ENCODE results near the gene MIB1.

Gene MIB1

GRCh38 chr18:21889570-21889969 lies 149.0 kb downstream of the MIB1 start:
- no peak for DNase-seq (ENCODE audit: low read depth in 1 of 2, low spot score in 1 of 2)

DNA sequence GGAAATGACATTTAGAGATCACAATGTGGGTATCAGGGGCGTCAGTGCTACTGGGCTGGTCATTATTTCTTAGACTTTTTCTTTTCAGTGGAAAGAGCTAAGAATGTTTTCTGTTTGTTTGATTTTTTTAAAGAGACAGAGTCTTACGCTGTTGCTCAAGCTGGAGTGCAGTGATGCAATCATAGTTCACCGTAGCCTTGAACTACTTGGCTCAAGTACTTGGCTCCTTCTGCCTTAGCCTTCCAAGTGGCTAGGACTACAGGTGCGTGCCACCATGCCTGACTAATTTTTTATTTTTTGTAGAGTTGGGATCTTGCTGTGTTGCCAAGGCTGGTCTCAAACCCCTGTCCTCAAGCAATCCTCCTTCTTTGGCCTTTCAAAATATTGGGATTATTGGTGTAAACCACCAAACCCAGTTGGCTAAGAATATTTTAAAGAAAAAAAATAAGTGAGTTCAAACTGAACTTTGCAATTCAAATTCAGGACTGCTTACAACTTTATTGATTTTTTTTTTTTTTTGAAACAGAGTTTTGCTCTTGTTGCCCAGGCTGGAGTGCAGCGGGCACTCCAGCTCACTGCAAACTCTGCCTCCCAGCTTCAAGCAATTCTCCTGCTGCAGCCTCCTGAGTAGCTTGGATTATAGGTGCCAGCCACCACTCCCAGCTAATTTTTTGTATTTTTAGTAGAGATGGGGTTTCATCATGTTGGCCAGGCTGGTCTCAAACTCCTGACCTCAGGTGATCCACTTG lies 154.2 kb downstream of the MIB1 start:
- DNase-seq (ENCODE audit: low read depth in 1 of 2, low spot score in 1 of 2): no peak

DNA sequence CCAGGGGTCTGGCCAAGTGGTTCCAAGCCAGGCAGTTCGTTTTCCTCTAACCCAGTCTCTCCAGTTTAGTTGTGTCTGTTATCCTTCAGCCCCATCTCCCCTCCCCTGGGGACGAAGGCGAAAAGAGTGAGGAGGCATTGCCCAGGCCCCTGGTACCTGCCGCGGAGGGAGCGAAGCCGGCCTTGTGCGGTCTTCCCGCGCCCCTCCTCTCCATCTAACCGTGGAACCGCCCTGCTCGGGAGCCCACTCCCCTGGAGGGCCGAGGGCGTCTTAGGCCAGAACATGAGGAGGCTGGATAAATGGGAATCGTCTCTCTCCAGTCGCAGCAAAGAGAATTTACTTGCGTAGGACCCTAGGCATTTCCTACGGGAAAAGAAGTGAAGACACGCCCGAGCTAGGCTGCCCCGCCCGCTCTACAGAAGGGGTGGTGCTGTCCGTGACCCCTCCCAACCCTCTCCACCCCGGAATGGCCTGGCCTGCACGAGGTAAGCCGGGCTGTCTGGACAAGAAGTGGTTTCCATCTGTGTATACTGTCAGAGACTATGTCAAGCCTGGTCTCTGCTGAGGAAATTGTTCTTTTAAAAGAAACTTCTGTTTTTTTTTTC lies 156.2 kb downstream of the MIB1 start:
- DNase-seq (ENCODE audit: low read depth in 1 of 2, low spot score in 1 of 2): no peak

- DNase-seq (ENCODE audit: low read depth in 1 of 2, low spot score in 1 of 2): peak in 1 of 2 donors; percentile 2
Measured at GRCh38 chr18:21897811-21898210, 157.2 kb downstream of the MIB1 start.

GRCh38 chr18:21900605-21901352 lies 160.2 kb downstream of the MIB1 start:
- DNase-seq (ENCODE audit: low read depth in 1 of 2, low spot score in 1 of 2): no peak

- DNase-seq (ENCODE audit: low read depth in 1 of 2, low spot score in 1 of 2): no peak
Measured at GRCh38 chr18:21901423-21901945, 160.9 kb downstream of the MIB1 start.

DNA sequence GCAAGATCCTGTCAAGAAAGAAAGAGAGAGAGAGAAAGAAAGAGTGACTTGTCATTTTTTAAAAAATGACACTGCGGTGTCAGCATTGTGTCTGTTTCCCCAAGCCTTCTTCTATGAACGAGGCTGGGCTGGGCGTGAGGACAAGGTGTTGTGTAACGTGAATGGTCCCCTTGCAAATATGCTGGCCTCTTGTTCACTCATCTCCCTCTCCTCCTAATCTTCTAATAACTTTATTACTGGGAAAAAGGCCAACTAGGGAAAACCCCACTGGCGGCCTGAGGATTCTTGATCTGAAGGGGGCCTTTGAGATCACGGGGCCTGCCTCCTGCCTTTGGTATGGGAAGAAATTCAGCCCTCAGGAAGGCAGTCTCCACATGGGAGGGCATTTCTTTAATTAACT lies 163.1 kb downstream of the MIB1 start:
- no peak for DNase-seq (ENCODE audit: low read depth in 1 of 2, low spot score in 1 of 2)

DNA sequence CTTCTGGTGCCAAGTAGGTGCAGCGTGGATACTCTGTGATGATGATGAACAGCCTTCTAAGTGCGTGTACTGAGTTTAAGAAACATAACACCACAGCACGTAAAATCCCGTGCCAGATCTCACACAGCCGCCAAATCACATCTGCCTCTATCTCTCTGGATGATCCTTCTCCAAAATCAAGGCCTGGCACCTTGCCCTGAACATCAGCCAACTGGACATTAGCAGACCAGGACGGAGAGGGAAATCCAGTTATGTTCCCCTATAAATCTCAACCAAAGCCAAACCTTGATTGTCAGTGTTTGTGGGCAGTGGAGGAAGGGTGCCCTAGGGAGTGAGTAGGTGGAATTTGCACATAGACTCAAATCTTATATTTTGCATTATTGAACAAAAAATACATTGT lies 164.3 kb downstream of the MIB1 start:
- no peak for DNase-seq (ENCODE audit: low read depth in 1 of 2, low spot score in 1 of 2)

- DNase-seq (ENCODE audit: low read depth in 1 of 2, low spot score in 1 of 2): no peak
Measured at GRCh38 chr18:21907451-21907850, 166.9 kb downstream of the MIB1 start.

DNA sequence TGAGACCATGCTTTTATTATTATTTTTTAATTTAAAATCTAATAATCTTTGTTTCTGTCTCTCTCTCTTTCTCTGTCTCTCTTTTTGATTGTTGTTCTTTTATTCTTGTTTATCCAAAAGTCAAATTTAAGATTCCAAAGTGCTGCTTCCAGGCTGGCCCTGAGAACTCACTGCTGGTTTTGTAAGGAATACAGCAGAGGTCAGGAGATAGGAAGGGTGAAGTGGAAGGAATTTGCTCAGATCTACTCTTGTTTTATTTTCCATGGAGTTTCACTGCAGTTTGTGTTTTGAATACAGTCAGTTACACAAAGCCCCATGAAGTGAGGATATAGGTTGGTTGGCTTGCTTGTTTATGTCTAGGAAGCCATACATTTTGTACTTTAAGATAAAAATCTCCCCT lies 168.1 kb downstream of the MIB1 start:
- DNase-seq (ENCODE audit: low read depth in 1 of 2, low spot score in 1 of 2): no peak

DNA sequence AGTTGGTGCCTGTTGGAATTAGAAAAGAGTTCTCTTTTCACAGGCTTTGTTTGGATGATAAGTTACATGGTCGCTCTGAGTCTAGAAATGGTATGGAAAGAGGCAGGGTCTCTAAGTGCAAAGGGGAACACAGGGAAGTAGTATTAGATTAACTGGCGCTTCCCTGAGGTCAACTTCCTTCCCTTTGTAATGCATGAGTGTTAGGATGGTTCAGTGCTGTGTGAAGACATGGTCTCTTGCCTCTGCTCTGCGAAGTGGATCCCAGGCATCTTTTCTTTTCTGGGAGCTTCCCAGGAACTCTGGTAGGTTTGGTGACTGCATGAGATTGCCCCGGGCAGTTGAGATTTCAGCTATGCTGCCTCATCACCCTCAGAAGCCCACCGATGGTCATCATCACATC lies 170.3 kb downstream of the MIB1 start:
- DNase-seq (ENCODE audit: low read depth in 1 of 2, low spot score in 1 of 2): no peak

- DNase-seq (ENCODE audit: low read depth in 1 of 2, low spot score in 1 of 2): no peak
Measured at GRCh38 chr18:21911551-21911950, 171.0 kb downstream of the MIB1 start.

GRCh38 chr18:21912339-21913239 lies 172.0 kb downstream of the MIB1 start:
- no peak for DNase-seq (ENCODE audit: low read depth in 1 of 2, low spot score in 1 of 2)

- DNase-seq (ENCODE audit: low read depth in 1 of 2, low spot score in 1 of 2): no peak
Measured at GRCh38 chr18:21914739-21915319, 174.2 kb downstream of the MIB1 start.

GRCh38 chr18:21915546-21915945 lies 175.0 kb downstream of the MIB1 start:
- no peak for DNase-seq (ENCODE audit: low read depth in 1 of 2, low spot score in 1 of 2)

GRCh38 chr18:21916594-21916993 lies 176.0 kb downstream of the MIB1 start:
- no peak for DNase-seq (ENCODE audit: low read depth in 1 of 2, low spot score in 1 of 2)

GRCh38 chr18:21918693-21919092 lies 178.1 kb downstream of the MIB1 start:
- no peak for DNase-seq (ENCODE audit: low read depth in 1 of 2, low spot score in 1 of 2)
